Caco-2 (cell line): ENCODE measurements around the gene GAK. TPM values are rescaled to one million over a fixed set of nuclear protein-coding genes. Genes with fewer than 3 reads are reported as not detected.

Experiments used
- BruUV-seq: library from RNA; stranded (reverse); fragments of 400-500 nt; replicated peaks from 2 replicates; lab custom pipeline; 2021; lab: Mats Ljungman, UMichigan
- CTCF ChIA-PET: fragments of 300-600 bp; sonication (Branson Sonifier 250); formaldehyde crosslinking; loops from one replicate; lab custom pipeline; 2022; ENCODE audit warnings: antibody characterized with exemption; lab: Charles Lee
- POLR2A ChIA-PET: fragments of 300-600 bp; sonication (Branson Sonifier 250); formaldehyde crosslinking; loops from one replicate; lab custom pipeline; 2022; ENCODE audit warnings: antibody characterized with exemption; lab: Charles Lee
- DNase-seq, 2 experiments: peaks; one replicate each; pipeline versions ENCODE4 v3.0.0 to v3.0.0-alpha.2; 2020 to 2022
- H3K27me3 ChIP-seq: replicated peaks from 2 replicates; pipeline ENCODE4 v1.6.0; 2011; ENCODE audit warnings: low read length; ENCODE audit not compliant: control insufficient read depth, insufficient read depth
- H3K36me3 ChIP-seq: 2 replicates; pipeline ENCODE4 v1.5.1; 2011; ENCODE audit warnings: low read length; ENCODE audit not compliant: control insufficient read depth, insufficient read depth
- H3K4me1 ChIP-seq: fragments of 250-450 bp; sonication (Bioruptor Pico); 2 replicates; pipeline ENCODE4 v1.5.1; 2020; ENCODE audit warnings: mild to moderate bottlenecking
- H3K4me3 ChIP-seq: 2 replicates; pipeline ENCODE4 v1.5.1; 2011; ENCODE audit warnings: low read depth, mild to moderate bottlenecking, control low read depth, low read length
- H3K9me3 ChIP-seq: fragments of 250-450 bp; sonication (Bioruptor Pico); 2 replicates; pipeline ENCODE4 v1.5.1; 2020; ENCODE audit warnings: mild to moderate bottlenecking, moderate library complexity
- H3K27ac Mint-ChIP-seq: one replicate; pipeline ENCODE4 v1.8.0; 2022; ENCODE audit warnings: mixed read lengths; ENCODE audit not compliant: unreplicated experiment
- H3K27me3 Mint-ChIP-seq: one replicate; pipeline ENCODE4 v1.8.0; 2022; ENCODE audit warnings: mixed read lengths; ENCODE audit not compliant: insufficient read depth, unreplicated experiment
- H3K36me3 Mint-ChIP-seq: one replicate; pipeline ENCODE4 v1.8.0; 2022; ENCODE audit warnings: mild to moderate bottlenecking, mixed read lengths; ENCODE audit not compliant: insufficient read depth, unreplicated experiment
- H3K4me1 Mint-ChIP-seq: one replicate; pipeline ENCODE4 v1.8.0; 2022; ENCODE audit warnings: low read depth, mixed read lengths; ENCODE audit not compliant: unreplicated experiment
- H3K4me3 Mint-ChIP-seq: one replicate; pipeline ENCODE4 v1.8.0; 2022; ENCODE audit warnings: mild to moderate bottlenecking, moderate library complexity, mixed read lengths; ENCODE audit not compliant: unreplicated experiment
- H3K9me3 Mint-ChIP-seq: one replicate; pipeline ENCODE4 v1.8.0; 2022; ENCODE audit warnings: mixed read lengths; ENCODE audit not compliant: unreplicated experiment
- CTCF ChIP-seq, 2 experiments: fragments of 200-600 bp in 1 of 2; IDR thresholded peaks; 1 replicate in 1 of 2; 2 replicates in 1 of 2; pipeline versions ENCODE4 v1.5.1 to v1.8.0; 2011 to 2022; ENCODE audit warnings: antibody characterized with exemption in 1 of 2, control low read depth in 1 of 2, inconsistent platforms in 1 of 2, low read depth in 1 of 2, low read length in 1 of 2, mild to moderate bottlenecking in 1 of 2, moderate library complexity in 1 of 2; ENCODE audit not compliant: insufficient read depth in 1 of 2, severe bottlenecking in 1 of 2, unreplicated experiment in 1 of 2
- intact Hi-C: fragments of 100-400 bp; cut with micrococcal nuclease; formaldehyde crosslinking; loops from one replicate; pipeline ENCODE4 v1.10.0; 2022; ENCODE audit not compliant: unreplicated experiment
- total RNA-seq: library from RNA; stranded (reverse); gene quantifications from 2 replicates; pipeline ENCODE4 v1.2.3, GENCODE V29; 2022

Gene GAK
- total RNA-seq, 1 experiment from 2014 or later: 126 TPM

GRCh38 chr4:853416-853781 is 78.7 kb downstream of the GAK start:
- BruUV-seq: no TSS peak
- intact Hi-C loops: no loop called here
- H3K27me3 Mint-ChIP-seq: no peaks in the 10 kb centered on the region
- Histone ChIP-seq H3K4me3 (no peak overlapping the region), H3K27me3 (no peaks in the 10 kb centered on the region), H3K4me1 (no peaks in the 10 kb centered on the region), H3K36me3 (peaks cover 3% of the 10 kb centered on the region), H3K9me3 (no peaks in the 10 kb centered on the region)
- no peak overlapping the region for H3K4me3 Mint-ChIP-seq
- H3K4me1 Mint-ChIP-seq: no peaks in the 10 kb centered on the region
- CTCF ChIA-PET: no interaction called here
- DNase-seq: no peak
- no peaks in the 10 kb centered on the region for H3K9me3 Mint-ChIP-seq
- H3K27ac Mint-ChIP-seq: no peak overlapping the region
- TF ChIP-seq CTCF (IDR thresholded peaks at IDR 0.05; ENCODE audit: insufficient read depth in 1 of 2, low read depth in 1 of 2, low read length in 1 of 2, severe bottlenecking in 1 of 2, unreplicated experiment in 1 of 2): no peak
- peaks cover 48% of the 10 kb centered on the region for H3K36me3 Mint-ChIP-seq
- POLR2A ChIA-PET: no interaction called here

- no peaks in the 10 kb centered on the region for H3K27me3 Mint-ChIP-seq
- peaks cover 36% of the 10 kb centered on the region for H3K36me3 Mint-ChIP-seq
- H3K4me3 Mint-ChIP-seq: no peak overlapping the region
- TF ChIP-seq CTCF (IDR thresholded peaks at IDR 0.05; ENCODE audit: insufficient read depth in 1 of 2, low read depth in 1 of 2, low read length in 1 of 2, severe bottlenecking in 1 of 2, unreplicated experiment in 1 of 2): no peak
- BruUV-seq: no TSS peak
- H3K4me1 Mint-ChIP-seq: no peaks in the 10 kb centered on the region
- no peak overlapping the region for H3K4me3 ChIP-seq
- ChIA-PET POLR2A (no interaction called here), CTCF (no interaction called here)
- H3K27me3 ChIP-seq: no peaks in the 10 kb centered on the region
- no peaks in the 10 kb centered on the region for H3K9me3 Mint-ChIP-seq
- no peaks in the 10 kb centered on the region for H3K9me3 ChIP-seq
- H3K36me3 ChIP-seq: no peaks in the 10 kb centered on the region; the same call in none of the 2 replicates
- DNase-seq: no peak
- intact Hi-C loops: no loop called here
- no peaks in the 10 kb centered on the region for H3K4me1 ChIP-seq
- H3K27ac Mint-ChIP-seq: no peak overlapping the region
Observed at GRCh38 chr4:851701-852430, 80.2 kb downstream of the GAK start.

- H3K27ac Mint-ChIP-seq: no peak overlapping the region
- intact Hi-C loops: no loop called here
- no peaks in the 10 kb centered on the region for H3K27me3 Mint-ChIP-seq
- H3K4me3 Mint-ChIP-seq: no peak overlapping the region
- no peak overlapping the region for H3K4me3 ChIP-seq
- H3K9me3 ChIP-seq: no peaks in the 10 kb centered on the region
- no peaks in the 10 kb centered on the region for H3K4me1 Mint-ChIP-seq
- no peak for DNase-seq
- peaks cover 32% of the 10 kb centered on the region for H3K36me3 Mint-ChIP-seq
- no peaks in the 10 kb centered on the region; the same call in 1 of the 2 replicates for H3K36me3 ChIP-seq
- ChIA-PET CTCF (no interaction called here), POLR2A (no interaction called here)
- no peaks in the 10 kb centered on the region for H3K27me3 ChIP-seq
- TF ChIP-seq CTCF (IDR thresholded peaks at IDR 0.05; ENCODE audit: insufficient read depth in 1 of 2, low read depth in 1 of 2, low read length in 1 of 2, severe bottlenecking in 1 of 2, unreplicated experiment in 1 of 2): no peak
- no TSS peak for BruUV-seq
- H3K4me1 ChIP-seq: no peaks in the 10 kb centered on the region
- no peaks in the 10 kb centered on the region for H3K9me3 Mint-ChIP-seq
Observed at GRCh38 chr4:850323-850945, 81.7 kb downstream of the GAK start.
